Activated T-helper 9 cell treated with anti-CD3 and anti-CD28 coated beads, Interleukin-2, amount 50 U/mL, for 16 hours (primary cell): ENCODE data around the gene UST.

Experiments used
- DNase-seq: peaks from one replicate; pipeline ENCODE4 v3.0.0-alpha.2; 2020; ENCODE audit warnings: low read depth

Gene UST

DNA sequence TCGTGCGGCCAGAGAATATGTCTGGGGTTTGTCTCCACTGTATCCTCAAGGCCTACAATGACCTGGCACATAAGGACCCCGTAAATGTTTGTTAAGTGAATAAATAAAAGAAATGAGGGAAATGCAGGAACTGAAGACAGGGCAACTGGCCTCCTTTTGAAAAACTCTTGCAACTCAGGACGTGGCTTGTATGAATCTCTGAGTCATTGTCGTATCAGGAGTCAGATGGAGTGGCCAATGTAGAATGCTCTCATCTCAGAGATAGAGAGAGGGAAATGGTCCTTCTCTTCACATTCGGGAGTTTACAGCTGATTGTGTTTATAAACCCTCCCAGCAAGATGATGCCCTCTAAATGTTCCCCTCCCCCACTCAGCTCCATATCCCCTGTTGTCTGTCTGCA, 57.1 kb downstream of the UST start:
- DNase-seq = no peak

DNA sequence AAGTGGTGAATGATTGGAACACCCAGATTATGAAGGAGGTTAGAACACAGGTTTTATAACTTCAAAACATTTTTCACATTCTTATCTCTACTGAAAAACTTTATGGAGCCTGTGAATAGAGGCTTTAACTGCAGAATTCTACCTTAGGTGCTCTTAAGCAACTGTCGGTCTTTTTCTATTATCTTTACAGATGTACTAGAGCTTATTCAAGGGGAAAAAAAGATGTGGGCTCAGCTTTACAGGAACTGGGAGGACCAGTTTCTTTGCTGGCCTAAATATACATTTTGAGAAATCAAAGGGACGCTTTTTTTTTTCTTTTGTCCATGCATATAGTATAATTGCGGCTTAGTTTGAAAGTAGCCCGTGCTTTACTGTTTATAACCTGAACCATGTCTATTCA, 58.9 kb downstream of the UST start:
- no peak for DNase-seq

DNA sequence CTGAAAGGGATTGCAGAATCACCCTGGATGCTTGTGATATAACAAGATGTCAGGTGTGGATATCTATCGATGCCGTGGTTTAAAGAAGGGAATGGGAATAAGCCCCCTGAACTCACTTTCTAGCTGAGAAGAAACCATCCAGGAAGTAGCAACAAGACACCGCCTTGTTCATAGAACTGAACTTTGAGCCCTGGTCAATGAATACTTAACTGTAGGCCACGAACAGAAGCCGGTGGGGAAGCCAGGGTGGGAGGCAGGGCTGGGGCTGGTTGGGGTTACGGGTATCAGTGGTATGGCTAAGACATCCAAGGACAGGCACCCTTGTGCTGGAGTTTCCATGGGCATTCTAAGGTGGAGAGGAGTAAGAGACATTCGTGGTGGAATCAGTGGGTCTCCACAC, 61.0 kb downstream of the UST start:
- no peak for DNase-seq

- DNase-seq = no peak
These were observed 62.0 kb downstream of the UST start for GRCh38 chr6:148808786-148809304.

- DNase-seq = no peak
These were observed 64.6 kb downstream of the UST start for GRCh38 chr6:148811459-148811858.

DNA sequence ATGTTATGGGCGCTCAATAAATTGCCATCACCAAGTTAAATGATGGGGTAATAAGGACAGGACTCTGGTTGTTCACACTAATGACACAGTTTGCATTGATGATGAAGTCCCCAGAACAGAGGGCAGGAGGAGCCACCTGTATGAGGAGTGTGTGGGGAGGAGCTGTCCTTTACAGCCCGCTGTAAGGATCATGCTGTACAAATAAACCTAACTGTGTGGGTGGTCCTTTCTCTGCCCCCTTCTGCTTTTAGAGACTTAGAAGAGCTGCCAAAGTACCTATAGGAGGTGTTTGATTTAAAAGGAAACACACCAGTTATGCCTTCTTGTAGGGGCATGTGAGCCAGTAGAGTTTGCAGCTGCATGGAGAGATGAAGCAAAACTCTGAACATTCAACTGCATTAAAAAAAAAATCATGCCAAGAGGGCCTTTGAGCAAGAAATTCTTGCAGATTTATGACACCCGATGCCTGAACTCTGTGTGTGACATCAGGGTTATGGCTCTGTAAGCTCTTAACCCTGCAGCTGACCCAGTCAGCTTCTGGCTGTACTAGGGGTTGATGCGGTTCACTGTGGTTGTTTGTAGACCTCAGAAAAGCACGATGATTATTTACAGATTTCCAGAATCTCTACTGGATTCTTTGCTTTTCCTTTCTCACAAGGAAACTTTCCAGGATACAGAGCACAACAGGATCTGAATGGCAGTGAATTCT, 67.4 kb downstream of the UST start:
- no peak for DNase-seq

- no peak for DNase-seq
These were observed 68.0 kb downstream of the UST start for GRCh38 chr6:148814869-148815268.

DNA sequence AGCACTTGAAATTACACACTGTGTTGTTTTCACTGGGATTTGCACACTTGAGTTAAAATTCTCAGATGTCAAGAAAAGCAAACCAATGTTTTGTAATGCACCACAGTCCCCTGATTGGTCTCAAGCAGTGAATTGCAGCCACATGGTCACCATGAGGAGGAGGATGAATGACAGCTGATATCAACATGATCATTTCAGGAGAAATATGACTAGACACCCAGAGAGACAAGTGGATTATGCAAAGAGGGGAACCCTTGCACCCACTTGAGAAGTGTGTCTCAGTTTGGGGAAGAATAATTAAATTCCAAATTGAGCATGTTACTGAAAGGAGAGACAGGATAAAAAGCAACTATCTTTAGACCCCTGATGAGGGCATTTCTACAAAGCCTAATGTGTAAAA, 69.3 kb downstream of the UST start:
- no peak for DNase-seq

- DNase-seq = no peak
These were observed 70.9 kb downstream of the UST start for GRCh38 chr6:148817689-148818088.

DNA sequence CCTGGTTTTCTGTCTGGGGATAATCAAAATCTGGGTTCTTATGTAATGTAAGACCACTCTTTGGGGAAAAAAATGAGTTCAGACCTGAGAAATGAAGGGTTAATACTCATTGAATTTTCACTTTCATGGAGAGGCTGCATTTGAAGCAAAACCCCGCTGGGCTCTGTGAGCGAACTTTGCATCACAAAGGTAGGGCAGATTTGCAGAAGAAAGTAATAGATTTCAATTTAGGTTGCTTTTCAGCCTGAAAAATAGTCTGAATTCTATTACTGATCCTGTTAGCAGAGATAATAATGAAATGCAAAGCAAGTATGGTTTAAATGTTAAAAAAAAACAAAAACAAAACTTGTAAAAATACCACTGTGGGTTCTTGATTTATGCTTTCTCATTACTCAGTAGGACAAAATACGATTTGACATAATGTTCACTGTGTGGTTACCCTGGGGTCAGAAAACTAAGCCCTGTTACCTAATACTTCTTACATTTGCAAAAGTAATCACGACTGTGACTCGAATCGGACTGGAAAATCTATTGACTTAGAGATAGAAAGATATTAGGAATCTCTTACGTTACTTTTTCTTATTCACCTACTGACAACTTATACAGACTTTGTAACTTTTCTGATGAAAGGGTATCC, 72.2 kb downstream of the UST start:
- DNase-seq = no peak

- DNase-seq = no peak
These were observed 73.0 kb downstream of the UST start for GRCh38 chr6:148819852-148820251.

DNA sequence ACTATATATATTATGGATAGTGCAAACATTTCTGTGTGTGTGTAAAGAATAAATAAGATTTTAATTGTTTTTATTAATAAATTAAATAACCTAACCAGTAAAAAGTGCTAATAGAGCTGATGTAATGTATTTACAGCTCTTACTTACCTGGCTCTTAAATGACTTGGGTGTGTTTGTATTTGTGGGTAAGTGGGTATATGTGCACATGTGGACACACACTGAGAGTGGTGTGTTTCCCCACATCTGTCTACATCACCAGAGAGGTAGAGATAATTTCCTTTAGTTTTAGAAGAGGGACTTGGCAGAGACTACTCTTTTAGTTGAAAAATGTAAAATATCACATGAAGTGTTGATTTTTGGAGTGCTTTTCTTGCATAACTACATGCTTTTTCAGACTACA, 76.0 kb downstream of the UST start:
- DNase-seq = no peak

- no peak for DNase-seq
These were observed 77.5 kb downstream of the UST start for GRCh38 chr6:148824291-148824690.

DNA sequence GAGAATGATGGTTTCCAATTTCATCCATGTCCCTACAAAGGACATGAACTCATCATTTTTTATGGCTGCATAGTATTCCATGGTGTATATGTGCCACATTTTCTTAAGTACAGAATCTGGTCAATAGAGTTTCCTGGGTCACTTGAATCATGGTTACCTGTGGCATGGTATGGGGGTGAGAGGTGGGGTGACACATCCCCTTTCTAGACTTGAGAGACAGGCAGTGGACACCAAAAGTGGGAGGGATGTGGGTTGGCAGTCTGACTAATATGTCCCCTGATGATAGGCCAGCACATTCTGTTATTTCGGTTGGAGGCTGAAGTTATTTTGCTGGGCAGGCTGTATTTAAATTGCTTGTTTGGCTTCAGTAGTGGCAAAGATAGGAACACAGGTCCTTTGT, 78.1 kb downstream of the UST start:
- DNase-seq = no peak

- DNase-seq = no peak
These were observed 78.7 kb downstream of the UST start for GRCh38 chr6:148825492-148825891.

DNA sequence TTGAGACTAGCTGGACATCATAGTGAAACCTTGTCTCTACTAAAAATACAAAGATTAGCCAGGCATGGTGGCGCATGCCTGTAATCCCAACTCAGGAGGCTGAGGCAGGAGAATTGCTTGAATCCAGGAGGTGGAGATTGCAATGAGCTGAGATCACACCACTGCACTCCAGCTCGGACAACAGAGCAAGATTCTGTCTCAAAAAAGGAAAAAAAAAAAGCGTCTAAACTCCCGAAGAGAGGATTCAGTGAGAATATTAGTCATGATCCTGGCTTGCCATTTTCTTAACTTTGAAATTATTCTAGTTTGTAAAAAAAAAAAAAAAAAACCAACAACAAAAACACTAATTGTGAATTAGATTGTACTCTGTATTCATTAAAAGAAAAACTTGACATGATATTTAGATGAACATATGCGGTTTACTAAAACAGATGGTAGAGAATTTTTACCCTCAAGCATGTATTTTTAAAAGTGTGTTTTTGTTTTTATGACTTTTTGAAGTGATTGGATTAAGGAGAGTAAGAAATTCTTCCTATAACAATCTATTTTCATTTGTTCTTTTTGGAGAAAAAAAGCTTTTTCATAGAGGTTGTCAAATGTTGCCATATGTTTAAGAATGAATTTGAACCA, 80.7 kb downstream of the UST start:
- no peak for DNase-seq

GRCh38 chr6:148828047-148828446, 81.2 kb downstream of the UST start:
- no peak for DNase-seq

- DNase-seq = no peak
These were observed 82.7 kb downstream of the UST start for GRCh38 chr6:148829415-148830101.

DNA sequence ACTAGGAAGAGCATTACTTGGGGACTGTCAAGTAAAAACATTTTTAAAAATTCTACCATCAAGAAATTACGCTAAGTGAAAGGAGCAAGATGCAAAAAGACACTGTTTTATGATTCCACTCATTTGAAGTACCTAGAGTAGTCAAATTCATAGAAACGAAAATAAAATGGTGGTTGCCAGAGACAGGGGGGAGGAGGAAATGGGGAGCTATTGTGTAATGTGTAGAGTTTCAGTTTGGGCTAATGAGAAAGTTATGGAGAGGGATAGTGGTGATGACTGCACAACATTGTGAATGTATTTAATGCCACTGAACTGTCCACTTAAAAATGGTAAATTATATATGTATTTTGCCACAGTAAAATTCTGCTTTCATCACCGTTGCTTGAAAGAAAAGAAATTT, 83.8 kb downstream of the UST start:
- no peak for DNase-seq

DNA sequence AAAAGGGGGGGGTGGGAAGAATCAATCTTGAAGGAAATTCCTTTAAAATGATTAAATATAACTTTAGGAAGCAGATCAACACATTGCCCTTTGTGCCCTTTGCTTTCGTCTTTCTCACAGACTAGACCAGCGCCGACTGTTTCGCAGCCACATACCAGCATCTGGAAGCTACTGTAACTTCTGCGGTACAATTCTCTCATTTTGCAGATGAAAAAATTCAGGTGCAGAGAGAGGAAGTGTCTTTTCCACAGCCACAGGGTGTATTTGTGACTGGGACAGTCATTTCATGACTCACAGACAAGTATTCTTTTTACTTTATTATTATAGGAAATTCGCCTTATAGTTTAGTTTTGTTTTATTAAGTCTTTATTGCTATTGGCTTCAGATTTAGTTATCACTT, 84.2 kb downstream of the UST start:
- peak; percentile 9 for DNase-seq

DNA sequence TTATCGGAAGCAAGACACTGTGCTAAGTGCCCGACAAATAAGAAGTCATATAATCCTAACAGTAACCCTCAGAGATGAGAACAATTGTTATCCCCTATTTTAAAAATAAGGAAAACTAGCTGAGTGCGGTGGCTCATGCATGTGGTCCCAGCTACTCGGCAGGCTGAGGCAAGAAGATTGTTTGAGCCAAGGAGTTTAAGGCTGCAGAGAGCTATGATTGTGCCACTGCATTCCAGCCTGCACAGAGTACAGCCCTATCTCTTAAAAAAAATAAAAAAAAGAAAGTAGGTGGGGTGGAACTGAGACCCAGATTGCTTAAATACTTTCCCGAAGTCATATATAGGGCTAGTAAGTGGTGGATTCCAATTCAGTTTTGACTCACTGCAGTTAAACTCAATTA, 84.7 kb downstream of the UST start:
- no peak for DNase-seq

DNA sequence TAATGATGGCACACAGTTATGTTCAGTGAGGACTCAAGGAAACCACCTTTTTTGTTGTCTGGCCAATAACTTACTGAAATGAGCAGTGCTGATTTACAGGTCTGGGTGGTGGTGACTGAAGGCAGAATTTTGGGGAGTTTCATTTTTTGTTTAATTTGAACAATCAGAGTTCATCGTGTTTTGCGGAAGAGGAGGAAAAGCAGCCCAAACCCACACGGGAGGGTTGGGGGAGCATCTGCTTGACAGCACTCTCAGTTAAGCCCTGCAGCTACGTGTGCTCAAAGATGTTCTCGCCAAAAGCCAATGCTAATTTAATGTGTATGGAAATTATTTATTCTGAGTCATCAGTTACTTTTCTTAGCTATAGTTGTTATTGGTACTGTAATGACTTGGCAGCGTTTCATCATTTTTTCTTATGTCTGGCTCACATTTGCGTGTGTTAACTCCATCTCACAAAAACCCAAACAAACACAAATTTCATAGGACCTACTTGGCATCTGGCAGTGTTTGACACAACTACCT, 89.2 kb downstream of the UST start:
- peak; percentile 44 for DNase-seq

DNA sequence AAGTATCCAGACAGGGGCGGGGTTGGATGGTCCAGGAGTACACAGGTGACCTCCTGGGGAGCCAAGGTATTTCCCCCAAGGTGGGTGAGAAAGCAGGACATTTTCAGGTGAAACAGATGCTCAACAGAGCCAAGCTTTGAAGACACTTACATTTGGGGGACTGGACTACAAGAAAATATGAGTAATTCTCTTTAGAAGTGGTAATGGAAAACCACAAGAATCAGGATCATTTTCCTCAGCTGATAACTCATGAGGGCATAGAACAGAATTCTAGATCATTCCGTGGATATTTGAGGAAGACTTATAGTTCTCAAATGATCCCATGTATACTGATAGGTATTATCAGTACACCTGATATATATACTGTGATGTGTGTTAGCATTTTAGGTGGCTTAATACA, 89.9 kb downstream of the UST start:
- DNase-seq = no peak
